IPS-18c (cell line): Measurements from ENCODE around the gene APOBEC4.
"Not testable (repeated sequence)": the region's sequence is repeated elsewhere in the genome, so short reads cannot be mapped to it uniquely, and the experiment has no call there.

Experiments used
- H3K4me3 ChIP-seq: 2 replicates; pipeline ENCODE4 v1.7.0; 2013; ENCODE audit warnings: low read depth, mild to moderate bottlenecking, low read length, moderate library complexity; ENCODE audit not compliant: insufficient read depth
- H3K9me3 ChIP-seq: one replicate; pipeline ENCODE4 v1.6.1; 2013; ENCODE audit warnings: mild to moderate bottlenecking, low read length, moderate library complexity; ENCODE audit not compliant: control insufficient read depth, insufficient read depth

The APOBEC4 gene

GRCh38 chr1:183619781-183620180 lies 33.3 kb downstream of the APOBEC4 start:
- no peak overlapping the region for H3K4me3 ChIP-seq
- H3K9me3 ChIP-seq = no peaks in the 10 kb centered on the region

- not testable (repeated sequence) for H3K9me3 ChIP-seq, H3K4me3 ChIP-seq
These were observed 34.9 kb downstream of the APOBEC4 start for GRCh38 chr1:183618202-183618601.

DNA sequence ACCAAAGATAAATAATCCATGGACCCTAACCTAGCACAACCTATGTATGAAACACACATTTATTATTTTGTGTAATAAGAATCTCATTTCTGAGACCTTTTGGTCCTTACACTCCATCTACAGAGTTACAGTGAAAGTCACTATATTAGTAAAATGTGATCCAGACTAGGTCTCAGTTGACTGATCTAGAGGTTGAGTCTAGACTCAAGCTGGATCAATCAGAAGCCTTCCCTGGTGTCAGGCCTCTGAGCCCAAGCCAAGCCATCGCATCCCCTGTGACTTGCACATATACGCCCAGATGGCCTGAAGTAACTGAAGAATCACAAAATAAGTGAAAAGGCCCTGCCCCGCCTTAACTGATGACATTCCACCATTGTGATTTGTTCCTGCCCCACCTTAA lies 40.1 kb downstream of the APOBEC4 start:
- not testable (repeated sequence) for H3K9me3 ChIP-seq, H3K4me3 ChIP-seq

GRCh38 chr1:183612407-183612806 lies 40.7 kb downstream of the APOBEC4 start:
- H3K9me3 ChIP-seq = no peaks in the 10 kb centered on the region
- H3K4me3 ChIP-seq = no peak overlapping the region

- Histone ChIP-seq H3K9me3 (no peaks in the 10 kb centered on the region), H3K4me3 (no peak overlapping the region)
These were observed 42.1 kb downstream of the APOBEC4 start for GRCh38 chr1:183611021-183611420.

DNA sequence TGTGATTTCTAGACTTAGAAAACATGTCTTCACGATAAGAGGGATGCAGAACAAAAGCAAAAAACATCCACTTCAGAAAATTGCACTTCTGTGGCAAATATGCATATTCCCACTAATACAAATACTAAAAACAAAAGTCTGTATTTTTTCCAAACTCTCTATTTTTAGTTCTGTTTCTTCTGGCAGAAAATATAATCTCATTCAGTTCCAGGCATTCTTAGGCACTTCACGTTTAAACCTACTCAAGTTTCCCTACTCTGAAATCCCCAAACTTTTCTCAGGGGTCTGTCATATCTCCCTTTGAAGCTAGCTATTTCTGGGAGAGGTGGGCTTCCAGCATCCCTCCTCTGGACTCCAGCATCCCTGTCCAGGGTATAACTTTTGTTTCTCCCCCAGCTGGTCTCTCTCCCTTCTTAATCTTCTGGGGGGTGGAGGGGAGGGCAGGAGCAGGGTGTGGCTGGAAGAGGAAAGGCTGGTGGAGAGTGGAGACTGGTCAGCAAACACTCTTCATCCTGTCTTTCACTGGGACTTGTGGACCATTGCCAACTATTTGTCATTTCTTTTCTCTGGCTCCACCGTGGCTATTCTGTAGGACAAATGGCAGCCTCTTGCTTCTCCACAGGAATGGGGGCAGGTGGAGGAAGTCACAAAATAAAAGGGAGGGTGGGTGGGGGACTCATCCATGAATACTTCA lies 43.2 kb downstream of the APOBEC4 start:
- Histone ChIP-seq H3K9me3 (no peaks in the 10 kb centered on the region), H3K4me3 (no peak overlapping the region)

DNA sequence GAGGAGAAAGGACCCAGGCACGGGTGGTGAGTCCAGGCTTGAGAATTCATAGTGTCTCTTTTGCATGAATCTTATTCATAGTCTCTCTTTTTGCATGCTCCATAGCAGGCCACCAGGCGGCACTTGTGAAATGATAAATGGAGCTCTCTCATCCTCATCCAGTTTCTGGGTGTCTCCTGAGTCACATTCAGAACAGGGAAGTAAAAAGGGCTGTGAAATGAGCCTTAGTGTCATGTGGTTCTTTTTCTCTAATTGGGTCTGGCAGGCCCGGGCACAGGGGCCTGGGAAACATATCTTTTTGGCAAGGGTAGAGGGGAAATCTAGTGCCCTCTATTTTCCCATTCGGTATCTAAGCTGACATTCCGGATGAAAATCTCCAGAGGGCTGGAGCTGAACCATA lies 43.8 kb downstream of the APOBEC4 start:
- H3K9me3 ChIP-seq = no peaks in the 10 kb centered on the region
- no peak overlapping the region for H3K4me3 ChIP-seq

GRCh38 chr1:183607322-183607980 lies 45.7 kb downstream of the APOBEC4 start:
- H3K9me3 ChIP-seq = peaks cover under 1% of the 10 kb centered on the region
- H3K4me3 ChIP-seq = no peak overlapping the region

- peaks cover 2% of the 10 kb centered on the region for H3K9me3 ChIP-seq
- H3K4me3 ChIP-seq = no peak overlapping the region
These were observed 47.2 kb downstream of the APOBEC4 start for GRCh38 chr1:183605904-183606303.

GRCh38 chr1:183604815-183605214 lies 48.3 kb downstream of the APOBEC4 start:
- Histone ChIP-seq H3K4me3 (no peak overlapping the region), H3K9me3 (peaks cover 2% of the 10 kb centered on the region)

- H3K9me3 ChIP-seq = peaks cover 2% of the 10 kb centered on the region
- H3K4me3 ChIP-seq = no peak overlapping the region
These were observed 48.9 kb downstream of the APOBEC4 start for GRCh38 chr1:183604038-183604808.

GRCh38 chr1:183602510-183602909 lies 50.6 kb downstream of the APOBEC4 start:
- Histone ChIP-seq H3K9me3 (peaks cover 2% of the 10 kb centered on the region), H3K4me3 (no peak overlapping the region)

GRCh38 chr1:183600634-183601033 lies 52.5 kb downstream of the APOBEC4 start:
- H3K9me3 ChIP-seq = peaks cover 2% of the 10 kb centered on the region
- no peak overlapping the region for H3K4me3 ChIP-seq

- H3K9me3 ChIP-seq = peaks cover 2% of the 10 kb centered on the region
These were observed 53.0 kb downstream of the APOBEC4 start for GRCh38 chr1:183600136-183600535.

GRCh38 chr1:183598386-183598785 lies 54.7 kb downstream of the APOBEC4 start:
- Histone ChIP-seq H3K4me3 (no peak overlapping the region), H3K9me3 (peaks cover 2% of the 10 kb centered on the region)

More at GRCh38 chr1:183600136-183600535, 53.0 kb downstream of the APOBEC4 start:
- no peak overlapping the region for H3K4me3 ChIP-seq

- Histone ChIP-seq H3K9me3 (peaks cover 2% of the 10 kb centered on the region), H3K4me3 (no peak overlapping the region)
These were observed 55.3 kb downstream of the APOBEC4 start for GRCh38 chr1:183597656-183598347.

DNA sequence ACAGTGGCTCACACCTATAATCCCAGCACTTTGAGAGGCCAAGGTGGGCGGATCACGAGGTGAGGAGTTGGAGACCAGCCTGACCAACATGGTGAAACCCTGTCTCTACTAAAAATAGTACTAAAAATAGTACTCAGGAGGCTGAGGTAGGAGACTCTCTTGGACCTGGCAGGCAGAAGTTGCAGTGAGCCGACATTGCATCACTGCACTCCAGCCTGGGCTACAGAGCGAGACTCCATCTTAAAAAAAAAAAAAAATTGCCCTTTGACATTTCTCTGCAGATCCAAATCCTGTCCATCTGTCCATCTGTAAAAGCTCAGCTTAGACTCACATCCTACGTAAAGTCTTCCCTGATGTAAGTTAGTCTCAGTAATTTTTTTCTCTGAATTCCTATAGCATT lies 56.6 kb downstream of the APOBEC4 start:
- H3K4me3 ChIP-seq = no peak overlapping the region
- H3K9me3 ChIP-seq = no peaks in the 10 kb centered on the region
